WTC11 (cell line): ENCODE measurements around the gene LIMS2. TPM values are rescaled to one million over a fixed set of nuclear protein-coding genes. Genes with fewer than 3 reads are reported as not detected.

Experiments used
- ATAC-seq: fragments of 200-7000 bp; cut with Tn5 transposase; 2 replicates; pipeline ENCODE4 v1.10.0; 2021; ENCODE audit warnings: mild to moderate bottlenecking, moderate library complexity
- CTCF ChIA-PET: fragments of 300-600 bp; sonication (Branson Sonifier 250); formaldehyde crosslinking; loops from one replicate; lab custom pipeline; 2021; ENCODE audit warnings: antibody characterized with exemption; lab: Charles Lee
- POLR2A ChIA-PET: fragments of 350-600 bp; sonication (Branson Sonifier 250); formaldehyde crosslinking; loops from one replicate; lab custom pipeline; 2021; ENCODE audit warnings: antibody characterized with exemption; lab: Charles Lee
- DNase-seq: peaks from one replicate; pipeline ENCODE4 v3.0.0; 2021; ENCODE audit warnings: low spot score
- H3K27ac Mint-ChIP-seq: 2 replicates; pipeline ENCODE4 v1.8.0; 2021; ENCODE audit warnings: mixed read lengths
- H3K27me3 Mint-ChIP-seq: 2 replicates; pipeline ENCODE4 v1.8.0; 2021; ENCODE audit warnings: low read depth, mild to moderate bottlenecking, moderate library complexity, mixed read lengths
- H3K36me3 Mint-ChIP-seq: 2 replicates; pipeline ENCODE4 v1.8.0; 2021; ENCODE audit warnings: mixed read lengths
- H3K4me1 Mint-ChIP-seq: 2 replicates; pipeline ENCODE4 v1.8.0; 2022; ENCODE audit warnings: mixed read lengths
- H3K4me3 Mint-ChIP-seq: 2 replicates; pipeline ENCODE4 v1.8.0; 2021; ENCODE audit warnings: mild to moderate bottlenecking, moderate library complexity, mixed read lengths
- H3K9me3 Mint-ChIP-seq: 2 replicates; pipeline ENCODE4 v1.8.0; 2021; ENCODE audit warnings: mixed read lengths
- CREB1 ChIP-seq: sonication (generic); formaldehyde crosslinking; IDR thresholded peaks from 2 replicates; pipeline ENCODE4 v1.8.0; 2023; ENCODE audit warnings: mild to moderate bottlenecking, missing genetic modification reagents
- CTCF ChIP-seq: fragments of 200-600 bp; IDR thresholded peaks from 2 replicates; pipeline ENCODE4 v1.8.0; 2022; ENCODE audit warnings: antibody characterized with exemption
- E2F1 ChIP-seq: sonication (generic); formaldehyde crosslinking; IDR thresholded peaks from 2 replicates; pipeline ENCODE4 v1.8.0; 2022; ENCODE audit warnings: mild to moderate bottlenecking, missing genetic modification reagents
- ELF4 ChIP-seq: sonication (generic); formaldehyde crosslinking; IDR thresholded peaks from 2 replicates; pipeline ENCODE4 v1.8.1; 2022; ENCODE audit warnings: low read depth, mild to moderate bottlenecking, moderate library complexity, missing genetic modification reagents
- EMX1 ChIP-seq: fragments of 250-450 bp; sonication (Bioruptor Pico); IDR thresholded peaks from 2 replicates; pipeline ENCODE4 v1.8.0; 2021; ENCODE audit warnings: mild to moderate bottlenecking
- ETV6 ChIP-seq: sonication (generic); formaldehyde crosslinking; IDR thresholded peaks from 2 replicates; pipeline ENCODE4 v1.8.1; 2022; ENCODE audit warnings: mild to moderate bottlenecking, missing genetic modification reagents
- FOXK1 ChIP-seq: sonication (generic); formaldehyde crosslinking; IDR thresholded peaks from 2 replicates; pipeline ENCODE4 v1.8.0; 2022; ENCODE audit warnings: mild to moderate bottlenecking, moderate library complexity, missing genetic modification reagents
- FOXP1 ChIP-seq: sonication (generic); formaldehyde crosslinking; IDR thresholded peaks from 2 replicates; pipeline ENCODE4 v1.8.0; 2022; ENCODE audit warnings: missing genetic modification reagents, mild to moderate bottlenecking, moderate library complexity, borderline replicate concordance
- FOXP4 ChIP-seq: sonication (generic); formaldehyde crosslinking; IDR thresholded peaks from 2 replicates; pipeline ENCODE4 v1.8.0; 2022; ENCODE audit warnings: mild to moderate bottlenecking, missing genetic modification reagents
- HMGA2 ChIP-seq: fragments of 250-450 bp; sonication (Bioruptor Pico); IDR thresholded peaks from 2 replicates; pipeline ENCODE4 v1.4.0; 2021; ENCODE audit warnings: mild to moderate bottlenecking, moderate library complexity
- HMGXB4 ChIP-seq: sonication (generic); formaldehyde crosslinking; IDR thresholded peaks from 2 replicates; pipeline ENCODE4 v1.8.1; 2023; ENCODE audit warnings: mild to moderate bottlenecking, moderate library complexity, missing genetic modification reagents
- MAX ChIP-seq: sonication (generic); formaldehyde crosslinking; IDR thresholded peaks from 2 replicates; pipeline ENCODE4 v1.8.0; 2022; ENCODE audit warnings: mild to moderate bottlenecking, missing genetic modification reagents
- MYBL2 ChIP-seq: sonication (generic); formaldehyde crosslinking; IDR thresholded peaks from 2 replicates; pipeline ENCODE4 v1.8.1; 2023; ENCODE audit warnings: mild to moderate bottlenecking, moderate library complexity, missing genetic modification reagents
- NFE2L1 ChIP-seq: sonication (generic); formaldehyde crosslinking; IDR thresholded peaks from 2 replicates; pipeline ENCODE4 v1.8.1; 2023; ENCODE audit warnings: missing genetic modification reagents
- NFYB ChIP-seq: sonication (generic); formaldehyde crosslinking; conservative IDR thresholded peaks from 2 replicates; pipeline ENCODE4 v1.8.0; 2022; ENCODE audit warnings: low read depth, missing genetic modification reagents
- STAT6 ChIP-seq: sonication (generic); formaldehyde crosslinking; conservative IDR thresholded peaks from 2 replicates; pipeline ENCODE4 v1.8.1; 2023; ENCODE audit warnings: mild to moderate bottlenecking, low read depth, missing genetic modification reagents, moderate library complexity
- TCF7 ChIP-seq: sonication (generic); formaldehyde crosslinking; IDR thresholded peaks from 2 replicates; pipeline ENCODE4 v1.8.0; 2022; ENCODE audit warnings: mild to moderate bottlenecking, low read depth, missing genetic modification reagents, moderate library complexity
- TEAD1 ChIP-seq: sonication (generic); formaldehyde crosslinking; IDR thresholded peaks from 2 replicates; pipeline ENCODE4 v1.8.0; 2022; ENCODE audit warnings: mild to moderate bottlenecking, missing genetic modification reagents
- TP53 ChIP-seq: sonication (generic); formaldehyde crosslinking; IDR thresholded peaks from 2 replicates; pipeline ENCODE4 v1.8.1; 2023; ENCODE audit warnings: mild to moderate bottlenecking, missing genetic modification reagents
- USF1 ChIP-seq: sonication (generic); formaldehyde crosslinking; IDR thresholded peaks from 2 replicates; pipeline ENCODE4 v1.8.0; 2022; ENCODE audit warnings: mild to moderate bottlenecking, missing genetic modification reagents
- ZNF138 ChIP-seq: sonication (generic); formaldehyde crosslinking; conservative IDR thresholded peaks from 2 replicates; pipeline ENCODE4 v1.8.1; 2022; ENCODE audit warnings: mild to moderate bottlenecking, moderate library complexity, missing genetic modification reagents
- ZNF232 ChIP-seq: sonication (generic); formaldehyde crosslinking; IDR thresholded peaks from 2 replicates; pipeline ENCODE4 v1.8.0; 2022; ENCODE audit warnings: mild to moderate bottlenecking, missing genetic modification reagents
- total RNA-seq: library from RNA; stranded (reverse); gene quantifications from 3 replicates; pipeline ENCODE4 v1.2.3, GENCODE V29; 2021

Gene LIMS2
- total RNA-seq, 1 experiment from 2014 or later: 2.4 TPM

- TF ChIP-seq CTCF (no peak), TCF7 (CRISPR knock-in tag) (peak; percentile 88; the same call in 1 of the 2 replicates), ELF4 (peak; percentile 15; the same call in 1 of the 2 replicates), HMGA2 (CRISPR knock-in tag) (no peak), TP53 (CRISPR knock-in tag) (peak; percentile 78), E2F1 (CRISPR knock-in tag) (0 out of 2 replicates have a peak, but pooled peaks have one; percentile 61), ZNF232 (CRISPR knock-in tag) (peak; percentile 61), HMGXB4 (CRISPR knock-in tag) (peak; percentile 56), EMX1 (CRISPR knock-in tag) (peak; percentile 74)
These were observed 26.5 kb upstream of the LIMS2 start (continued) for GRCh38 chr2:127701651-127702394.

GRCh38 chr2:127701193-127701650, 25.9 kb upstream of the LIMS2 start, which contains the start of gene SFT2D3:
Gene SFT2D3 (plus strand): TSS chr2:127701497. CDS start chr2:127701529, 32 bp downstream.
- ATAC-seq (peak; percentile 79), DNase-seq (peak; percentile 89)
- ChIA-PET CTCF (interaction anchor here (4.7 kb wide), 1 partner anchor 110 kb away, joined by 35 read pairs; no protein-coding TSS in a partner anchor), POLR2A (interaction anchor here (0.5 to 2.0 kb wide), 4 partner anchors 26 to 429 kb away, joined by 3 to 6 read pairs (median 5); partner anchors contain the start of genes IWS1 and LIMS2)
- Mint-ChIP-seq H3K27me3 (peaks cover 36% of the 10 kb centered on the region), H3K36me3 (peaks cover 15% of the 10 kb centered on the region), H3K4me1 (peaks cover 28% of the 10 kb centered on the region), H3K4me3 (peak within 1 kb of the TSS; percentile 87), H3K9me3 (no peaks in the 10 kb centered on the region), H3K27ac (peak within 1 kb of the TSS; percentile 97)
- 0 out of 2 replicates have a peak, but pooled peaks have one; percentile 5 for TF ChIP-seq ZNF232 (CRISPR knock-in tag)
- TF ChIP-seq FOXK1 (CRISPR knock-in tag): peak; percentile 39; the same call in 1 of the 2 replicates
- TF ChIP-seq ETV6 (CRISPR knock-in tag): peak; percentile 85
- 0 out of 2 replicates have a peak, but pooled peaks have one; percentile 21 for TF ChIP-seq MYBL2 (CRISPR knock-in tag)
- TF ChIP-seq FOXP1 (CRISPR knock-in tag): no peak
- TF ChIP-seq CREB1 (CRISPR knock-in tag): 0 out of 2 replicates have a peak, but pooled peaks have one; percentile 27
- no peak for TF ChIP-seq ZNF138 (CRISPR knock-in tag)
- peak; percentile 65; the same call in 1 of the 2 replicates for TF ChIP-seq NFYB (CRISPR knock-in tag)
- peak; percentile 77; the same call in 1 of the 2 replicates for TF ChIP-seq TEAD1 (CRISPR knock-in tag)
- TF ChIP-seq NFE2L1 (CRISPR knock-in tag): no peak
- peak; percentile 41; the same call in 1 of the 2 replicates for TF ChIP-seq USF1
- TF ChIP-seq FOXP4 (CRISPR knock-in tag): peak; percentile 2
- TF ChIP-seq STAT6 (CRISPR knock-in tag): no peak
- TF ChIP-seq MAX (CRISPR knock-in tag): peak; percentile 75
- peak; percentile 70 for TF ChIP-seq HMGXB4 (CRISPR knock-in tag)
